Natural killer cell (primary cell): ENCODE measurements around the gene CDKN2D. TPM values are rescaled to one million over a fixed set of nuclear protein-coding genes. Genes with fewer than 3 reads are reported as not detected.

ENCODE experiments used
- ATAC-seq, 3 donors: fragments of 150-1000 bp in 2 of 3; fragments of 200-7000 bp in 1 of 3; cut with Tn5 transposase; 1 replicate in 1 of 3; 2 replicates in 2 of 3; pipeline ENCODE4 v1.10.0; 2021; ENCODE audit warnings: mild to moderate bottlenecking in 2 of 3, moderate library complexity in 2 of 3
- DNase-seq, 2 donors: peaks; one replicate each; pipeline versions ENCODE4 v3.0.0 to v3.0.0-alpha.2; 2013 to 2021; ENCODE audit warnings: mixed read lengths in 1 of 2
- H3K27ac ChIP-seq: one replicate; pipeline ENCODE4 v1.5.1; 2013; ENCODE audit warnings: mild to moderate bottlenecking, low read length
- H3K27me3 ChIP-seq: one replicate; pipeline ENCODE4 v1.6.1; 2013; ENCODE audit warnings: low read length; ENCODE audit not compliant: control insufficient read depth, insufficient read depth
- H3K36me3 ChIP-seq: one replicate; pipeline ENCODE4 v1.6.1; 2013; ENCODE audit warnings: low read length; ENCODE audit not compliant: control insufficient read depth, insufficient read depth
- H3K4me1 ChIP-seq: one replicate; pipeline ENCODE4 v1.6.1; 2013; ENCODE audit warnings: low read length; ENCODE audit not compliant: control insufficient read depth, insufficient read depth
- H3K4me3 ChIP-seq: one replicate; pipeline ENCODE4 v1.5.1; 2013; ENCODE audit warnings: low read length
- H3K9me3 ChIP-seq: one replicate; pipeline ENCODE4 v1.6.1; 2013; ENCODE audit warnings: low read length; ENCODE audit not compliant: control insufficient read depth, insufficient read depth
- H3K27ac Mint-ChIP-seq, 2 donors: one replicate each; pipeline ENCODE4 v1.8.0; 2022; ENCODE audit warnings: mild to moderate bottlenecking in 2 of 2, mixed read lengths in 2 of 2, moderate library complexity in 1 of 2
- H3K27me3 Mint-ChIP-seq, 2 donors: one replicate each; pipeline ENCODE4 v1.8.0; 2022; ENCODE audit warnings: low read depth in 2 of 2, mixed read lengths in 2 of 2
- H3K36me3 Mint-ChIP-seq: one replicate; pipeline ENCODE4 v1.8.0; 2022; ENCODE audit warnings: mixed read lengths
- H3K4me1 Mint-ChIP-seq, 2 donors: one replicate each; pipeline ENCODE4 v1.8.0; 2022; ENCODE audit warnings: mixed read lengths in 2 of 2
- H3K4me3 Mint-ChIP-seq: one replicate; pipeline ENCODE4 v1.8.0; 2022; ENCODE audit warnings: mild to moderate bottlenecking, moderate library complexity, mixed read lengths
- H3K9me3 Mint-ChIP-seq, 2 donors: one replicate each; pipeline ENCODE4 v1.8.0; 2022; ENCODE audit warnings: mixed read lengths in 2 of 2
- CTCF ChIP-seq: fragments of 200-600 bp; IDR thresholded peaks from one replicate; pipeline ENCODE4 v1.8.0; 2022; ENCODE audit warnings: antibody characterized with exemption
- WGBS: methylation state at CpG from one replicate; pipeline ENCODE4 v1.1.7; 2013; ENCODE audit warnings: missing lambda C conversion rate; ENCODE audit not compliant: insufficient coverage; 5-methylcytosine and 5-hydroxymethylcytosine counted together
- intact Hi-C: fragments of 100-400 bp; cut with micrococcal nuclease; formaldehyde crosslinking; loops from one replicate; pipeline ENCODE4 v1.14.2; 2022
- total RNA-seq, 4 donors: library from RNA; stranded (reverse); fragments of 120-200 nt in 1 of 4; gene quantifications; one replicate each; pipeline versions ENCODE4 v1.2.3 to v1.2.4, GENCODE V29; 2013 to 2022

Gene CDKN2D
- total RNA-seq, 3 donors from 2014 or later (not counting 1 experiment from before 2014, with no cell fraction given), result 82.7 to 102 (median 101) TPM

- Histone ChIP-seq H3K9me3 (no peaks in the 10 kb centered on the region), H3K4me3 (peak within 1 kb of the TSS; percentile 97), H3K27ac (peak within 1 kb of the TSS; percentile 92), H3K4me1 (peaks cover 80% of the 10 kb centered on the region), H3K36me3 (peaks cover 24% of the 10 kb centered on the region), H3K27me3 (peaks cover 2% of the 10 kb centered on the region)
- peak; percentile 17 to 39 (median 38) for ATAC-seq
- 2% methylated on average over 39 of the region's 39 CpGs for WGBS
- Mint-ChIP-seq H3K4me3 (peak within 1 kb of the TSS; percentile 81), H3K27me3 (peaks cover 0 to 3% of the 10 kb centered on the region in 2 donors), H3K9me3 (no peaks in the 10 kb centered on the region), H3K27ac (peak within 1 kb of the TSS; percentile 86 to 91), H3K4me1 (peaks cover 64 to 68% of the 10 kb centered on the region in 2 donors), H3K36me3 (peaks cover 17% of the 10 kb centered on the region)
- DNase-seq, result peak; percentile 60 to 70
- intact Hi-C loops, result loop anchor here (2.0 kb wide), 1 partner anchor 413 kb away; no protein-coding TSS in a partner anchor
- TF ChIP-seq CTCF, result no peak
Observed at GRCh38 chr19:10517361-10517759, 51.4 kb downstream of the CDKN2D start, which contains the start of gene S1PR5. Gene S1PR5, minus strand, starts transcription at chr19:10517447. Its CDS starts 2,436 bp downstream, at chr19:10515011.

- intact Hi-C loops, result loop anchor here (1.0 to 2.0 kb wide), 2 partner anchors 50 to 412 kb away; partner anchors contain the start of gene KRI1
- Histone ChIP-seq H3K36me3 (peaks cover 25% of the 10 kb centered on the region), H3K4me1 (peaks cover 80% of the 10 kb centered on the region), H3K27me3 (peaks cover 2% of the 10 kb centered on the region), H3K4me3 (peak overlapping the region; percentile 97), H3K27ac (peak overlapping the region; percentile 92), H3K9me3 (no peaks in the 10 kb centered on the region)
- H3K4me3 Mint-ChIP-seq, result peak overlapping the region; percentile 81
- 34% methylated on average over 10 of the region's 10 CpGs for WGBS
- H3K36me3 Mint-ChIP-seq, result peaks cover 17% of the 10 kb centered on the region
- TF ChIP-seq CTCF, result no peak
- H3K27ac Mint-ChIP-seq, result peak overlapping the region; percentile 86 to 91
- DNase-seq (peak; percentile 46 to 60), ATAC-seq (peak in 1 of 3 donors; percentile 9)
- H3K4me1 Mint-ChIP-seq, result peaks cover 59 to 62% of the 10 kb centered on the region in 2 donors
- no peaks in the 10 kb centered on the region for H3K9me3 Mint-ChIP-seq
- peaks cover 0 to 3% of the 10 kb centered on the region in 2 donors for H3K27me3 Mint-ChIP-seq
Observed at GRCh38 chr19:10516671-10517286, 52.0 kb downstream of the CDKN2D start.

Other genes starting within 250 kb of the CDKN2D start
- 10 to 100 TPM; 42.5 to 64.3 (median 55.9) TPM for gene RAVER1, start 235.4 kb downstream of the CDKN2D start, total RNA-seq
- gene ICAM3, start 229.4 kb downstream of the CDKN2D start, total RNA-seq, result 100 to 1,000 TPM; 189 to 224 (median 199) TPM
- 100 to 1,000 TPM; 401 to 469 (median 454) TPM for gene TYK2, start 188.4 kb downstream of the CDKN2D start, total RNA-seq
- 100 to 1,000 TPM; 211 to 242 (median 223) TPM for gene CDC37, start 165.4 kb downstream of the CDKN2D start, total RNA-seq
- 10 to 100 TPM; 34.2 to 46.2 (median 44.9) TPM for gene PDE4A, start 148.4 kb downstream of the CDKN2D start, total RNA-seq
- gene KEAP1, start 65.6 kb downstream of the CDKN2D start, total RNA-seq, result 10 to 100 TPM; 28.1 to 39.4 (median 34.6) TPM
- gene S1PR5, start 51.5 kb downstream of the CDKN2D start, total RNA-seq, result 100 to 1,000 TPM; 307 to 433 (median 368) TPM
- gene ATG4D, start 25.1 kb downstream of the CDKN2D start, total RNA-seq, result 100 to 1,000 TPM; 128 to 155 (median 138) TPM
- 10 to 100 TPM; 36.6 to 53.0 (median 49.5) TPM for gene KRI1, start 3.0 kb downstream of the CDKN2D start, total RNA-seq
- 1 to 10 TPM in 1 of 3 donors, not detected in 2; 1.3 TPM for gene AP1M2, start 18.3 kb upstream of the CDKN2D start, total RNA-seq
- 100 to 1,000 TPM; 231 to 306 (median 279) TPM for gene SLC44A2, start 56.6 kb upstream of the CDKN2D start, total RNA-seq
- gene ILF3, start 85.4 kb upstream of the CDKN2D start, total RNA-seq, result 100 to 1,000 TPM; 329 to 365 (median 332) TPM
- gene QTRT1, start 132.5 kb upstream of the CDKN2D start, total RNA-seq, result 10 to 100 TPM; 29.0 to 37.5 (median 29.9) TPM
- gene DNM2, start 149.1 kb upstream of the CDKN2D start, total RNA-seq, result 100 to 1,000 TPM; 419 to 491 (median 428) TPM